GM12873 (cell line): ENCODE measurements around the gene SDK2.

ENCODE experiments used
- TF ChIP-seq, protein P1 (sequence below): IDR thresholded peaks from 2 replicates; pipeline ENCODE4 v1.5.1; 2012; ENCODE audit warnings: low read depth, mild to moderate bottlenecking, moderate library complexity, low read length, control low read depth; ENCODE audit not compliant: insufficient read depth; ENCODE audit errors: missing control alignments

The SDK2 gene

DNA sequence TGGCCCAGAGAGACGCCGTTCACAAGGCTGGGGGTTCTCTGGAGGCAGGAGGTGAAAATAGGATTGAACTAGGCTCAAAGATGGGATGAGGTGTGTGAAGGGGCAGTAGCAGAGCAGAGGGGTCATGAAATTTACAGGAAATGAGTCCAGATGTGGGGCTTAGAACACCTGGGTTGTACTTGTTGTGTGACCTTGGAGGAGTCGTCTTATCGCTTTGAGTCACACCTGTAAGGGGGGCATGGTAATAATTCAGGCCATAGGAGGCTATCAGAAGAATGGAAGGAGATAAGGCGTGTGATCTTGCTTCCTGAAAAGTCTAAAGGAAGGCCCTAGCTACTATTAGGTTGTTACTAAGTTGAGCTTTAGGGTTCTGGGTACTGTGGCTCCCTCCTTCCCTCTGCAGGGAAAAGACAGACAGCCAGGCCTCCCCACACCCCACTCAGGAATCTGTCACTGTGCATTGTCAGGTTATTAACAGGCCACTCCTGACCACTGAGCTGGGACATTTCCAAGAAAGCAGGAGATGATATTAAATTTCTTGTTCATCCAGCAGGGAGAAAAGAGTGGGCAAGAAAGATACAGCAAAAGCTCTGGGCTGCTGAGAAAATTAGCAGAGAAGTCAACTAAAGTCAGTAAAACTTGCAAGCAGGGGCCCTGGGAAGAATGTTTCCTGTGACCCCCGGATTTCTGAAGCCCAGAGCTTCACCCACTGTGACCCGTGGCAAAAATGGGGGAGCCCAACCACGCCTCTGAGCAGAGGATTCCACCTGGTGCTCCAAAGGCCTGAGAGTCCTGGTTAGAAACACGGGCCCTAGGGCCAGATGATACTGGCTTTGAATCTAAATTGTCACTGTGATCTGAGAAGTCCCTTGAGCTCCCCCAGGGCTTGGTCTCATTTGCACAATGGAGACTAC lies 326.5 kb downstream of the SDK2 start:
- TF ChIP-seq, protein P1, sequence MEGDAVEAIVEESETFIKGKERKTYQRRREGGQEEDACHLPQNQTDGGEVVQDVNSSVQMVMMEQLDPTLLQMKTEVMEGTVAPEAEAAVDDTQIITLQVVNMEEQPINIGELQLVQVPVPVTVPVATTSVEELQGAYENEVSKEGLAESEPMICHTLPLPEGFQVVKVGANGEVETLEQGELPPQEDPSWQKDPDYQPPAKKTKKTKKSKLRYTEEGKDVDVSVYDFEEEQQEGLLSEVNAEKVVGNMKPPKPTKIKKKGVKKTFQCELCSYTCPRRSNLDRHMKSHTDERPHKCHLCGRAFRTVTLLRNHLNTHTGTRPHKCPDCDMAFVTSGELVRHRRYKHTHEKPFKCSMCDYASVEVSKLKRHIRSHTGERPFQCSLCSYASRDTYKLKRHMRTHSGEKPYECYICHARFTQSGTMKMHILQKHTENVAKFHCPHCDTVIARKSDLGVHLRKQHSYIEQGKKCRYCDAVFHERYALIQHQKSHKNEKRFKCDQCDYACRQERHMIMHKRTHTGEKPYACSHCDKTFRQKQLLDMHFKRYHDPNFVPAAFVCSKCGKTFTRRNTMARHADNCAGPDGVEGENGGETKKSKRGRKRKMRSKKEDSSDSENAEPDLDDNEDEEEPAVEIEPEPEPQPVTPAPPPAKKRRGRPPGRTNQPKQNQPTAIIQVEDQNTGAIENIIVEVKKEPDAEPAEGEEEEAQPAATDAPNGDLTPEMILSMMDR: no peak

DNA sequence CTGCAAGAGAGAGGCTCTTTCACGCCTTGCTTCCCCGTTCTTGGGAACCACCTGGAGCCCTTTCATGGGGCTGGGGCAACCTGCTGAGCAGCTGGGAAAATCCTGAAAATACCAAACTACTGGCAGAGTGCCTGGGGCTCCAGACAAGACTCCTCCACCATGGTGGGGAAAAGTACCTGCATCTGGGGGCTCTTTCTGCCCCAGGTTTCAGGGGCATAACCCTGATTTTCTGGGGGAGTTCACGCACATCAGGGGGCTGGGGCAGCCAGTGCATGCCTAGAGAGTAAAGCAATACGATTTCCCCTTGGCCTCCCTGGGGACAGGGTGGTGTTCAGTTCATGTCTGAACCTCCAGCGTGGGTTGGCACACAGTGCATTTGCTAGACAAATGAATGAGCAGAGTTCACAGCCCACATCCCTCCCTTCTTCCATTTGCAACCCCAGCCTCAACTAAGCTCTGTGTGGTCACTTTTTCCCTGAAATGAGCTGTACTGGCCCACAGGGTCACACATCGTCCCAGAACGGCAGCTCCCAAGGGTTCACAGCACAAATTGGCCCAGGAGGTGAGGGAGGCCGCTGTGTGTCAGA lies 327.2 kb downstream of the SDK2 start:
- TF ChIP-seq, protein P1: no peak

DNA sequence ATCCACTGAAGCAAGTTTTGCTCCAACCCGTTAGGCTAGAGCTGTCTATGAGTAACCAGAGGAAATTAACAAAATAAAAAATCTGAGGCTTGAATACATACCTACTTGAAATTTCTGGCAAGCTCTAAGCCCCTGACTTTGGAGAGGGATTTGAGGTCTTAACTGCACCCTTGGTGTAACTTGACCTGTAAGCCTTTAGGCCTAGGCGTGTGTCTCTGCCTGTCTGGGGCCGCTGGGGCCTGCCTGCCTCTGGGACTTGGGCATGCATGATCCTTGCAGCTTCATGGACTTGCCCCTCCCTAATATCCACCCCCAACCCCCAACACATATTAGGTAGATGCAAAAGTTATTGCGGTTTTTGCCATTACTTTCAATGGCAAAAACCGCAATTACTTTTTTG lies 328.8 kb downstream of the SDK2 start:
- TF ChIP-seq, protein P1: no peak

DNA sequence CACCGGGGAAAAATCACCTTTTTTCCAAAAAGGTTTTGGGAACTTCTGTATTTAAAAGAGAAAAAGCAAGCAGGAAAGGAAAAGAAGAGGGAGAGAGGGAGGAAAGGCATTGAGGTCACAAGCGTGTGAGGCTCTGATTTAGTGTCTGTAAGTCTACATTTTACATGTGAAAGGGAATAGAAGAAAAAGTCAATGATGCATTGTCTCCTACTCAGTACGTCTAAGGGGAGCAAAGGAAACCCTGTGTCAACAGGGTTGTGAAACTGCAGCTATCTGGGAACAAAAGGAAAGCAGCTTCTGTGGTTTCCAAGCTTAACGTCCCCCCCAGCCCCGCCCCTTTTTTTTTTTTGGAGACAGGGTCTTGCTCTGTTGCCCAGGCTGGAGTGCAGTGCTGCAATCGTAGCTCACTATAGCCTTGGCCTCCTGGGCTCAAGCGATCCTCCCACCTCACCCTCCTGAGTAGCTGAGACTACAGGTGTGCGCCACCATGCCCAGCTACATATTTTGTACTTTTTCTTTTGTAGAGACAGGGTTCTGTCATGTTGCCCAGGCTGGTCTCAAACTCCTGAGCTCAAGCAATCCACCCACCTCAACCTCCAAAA lies 330.6 kb downstream of the SDK2 start:
- TF ChIP-seq, protein P1: no peak

DNA sequence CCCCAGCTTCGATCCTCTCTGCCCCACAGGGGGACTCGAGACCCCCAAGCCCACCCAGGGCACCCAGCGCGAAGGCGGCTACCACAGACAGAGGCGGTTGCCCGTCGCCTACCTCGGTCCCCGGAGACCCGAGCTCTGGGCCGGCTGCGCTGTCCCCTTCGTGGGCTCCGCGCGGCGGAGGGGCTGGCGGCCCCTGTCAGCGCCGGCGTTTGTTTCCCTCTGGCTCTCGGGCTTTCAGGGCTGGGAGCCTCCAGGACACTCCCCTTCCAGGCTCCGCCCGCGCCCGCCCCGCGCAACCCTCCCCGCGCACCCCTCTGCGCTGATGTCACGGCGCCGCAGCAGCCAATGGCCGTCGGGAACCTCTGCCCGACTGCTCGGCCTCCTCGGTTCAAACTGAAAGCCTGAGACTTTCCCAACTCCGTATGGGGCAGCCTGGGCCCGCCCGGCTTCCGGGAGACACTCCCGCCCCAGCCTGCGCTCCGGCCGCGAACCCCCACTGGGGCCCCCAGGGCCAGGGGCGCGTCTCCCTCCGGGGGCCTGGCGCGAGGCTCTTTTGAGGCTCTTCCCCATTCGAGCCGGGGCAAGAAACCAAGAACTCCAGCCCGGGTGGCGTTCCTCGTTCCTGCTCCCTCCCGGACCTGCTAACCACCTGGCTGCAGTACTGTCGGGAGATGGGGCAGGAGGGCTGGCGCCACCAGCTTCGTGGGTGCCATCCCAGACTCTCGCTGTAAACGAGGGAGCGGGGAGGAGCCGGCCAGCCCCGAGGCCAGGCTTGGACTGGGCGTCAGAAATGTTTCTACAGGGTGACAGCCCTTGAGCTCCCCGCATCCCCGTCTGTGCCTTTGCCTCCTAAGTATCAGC lies 332.2 kb downstream of the SDK2 start, which contains the start of gene CDC42EP4:
CDC42EP4 (minus strand) TSS at position 221 of the 861 bp plus-strand sequence. CDS start 25,501 bp downstream, outside the sequence.
- TF ChIP-seq, protein P1: no peak

DNA sequence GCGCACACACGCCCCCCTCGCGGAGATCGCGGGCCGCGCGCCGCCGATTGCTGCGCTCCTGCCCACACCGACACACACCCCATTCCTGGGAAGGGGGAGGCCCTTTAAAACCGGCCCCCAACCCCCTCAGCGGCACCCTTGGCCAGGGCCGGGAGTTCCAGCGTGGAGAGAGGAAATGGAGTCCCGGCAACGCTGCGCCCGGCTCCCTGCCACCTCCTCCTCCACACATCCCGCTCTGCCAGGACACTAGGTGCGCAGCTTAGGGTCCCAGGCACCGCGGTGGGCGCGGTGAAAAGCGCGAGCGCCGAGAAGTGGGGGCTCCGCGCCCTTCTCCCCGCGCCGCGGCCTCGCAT lies 332.8 kb downstream of the SDK2 start:
- TF ChIP-seq, protein P1: no peak
